Body of pancreas (tissue), 4 donors: ENCODE results near the gene GARS1.
A peak's percentile ranks its signal among the peaks of the same experiment; 100 is the strongest.

Source experiments
- POLR2A ChIP-seq, 3 donors: fragments of 450-650 bp; IDR thresholded peaks; one replicate each; pipeline ENCODE4 v1.6.1; 2016; ENCODE audit warnings: antibody characterized with exemption in 3 of 3, mild to moderate bottlenecking in 2 of 3
- TF ChIP-seq, protein P1 (sequence below), 7 experiments: fragments of 450-650 bp in 4 of 7; fragments of 200-600 bp in 3 of 7; sonication (generic) in 3 of 7; IDR thresholded peaks; one replicate each; pipeline ENCODE4 v1.5.1; 2016 to 2019; ENCODE audit warnings: antibody characterized with exemption in 7 of 7

DNA sequence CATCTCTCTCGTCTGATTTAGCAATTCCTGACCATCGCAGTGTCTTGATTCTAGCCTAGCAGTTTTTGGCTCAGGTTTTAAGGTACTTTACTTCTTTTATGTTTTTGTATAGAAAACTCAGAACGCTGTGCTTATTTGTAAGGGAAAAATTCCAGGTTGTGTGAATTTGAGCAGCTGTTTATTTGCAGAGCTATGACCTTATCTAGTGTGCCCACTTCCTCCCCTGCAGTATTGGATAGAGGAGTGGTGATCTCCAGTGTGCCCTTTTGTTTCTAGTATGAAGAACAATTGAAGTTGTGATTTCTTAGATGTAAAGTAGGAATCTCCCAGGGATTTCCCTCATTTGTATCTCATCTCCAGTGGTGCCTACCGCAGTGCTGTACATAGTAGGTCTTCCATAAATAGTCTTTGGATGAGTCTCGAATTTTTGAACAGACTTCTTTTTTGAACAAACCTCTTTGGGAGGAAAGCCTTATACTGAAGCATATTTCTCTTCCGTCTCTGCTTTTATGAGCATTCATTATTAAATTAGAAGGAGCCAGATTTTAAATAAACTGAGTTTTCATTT is 40.0 kb downstream of the GARS1 start:
- TF ChIP-seq, protein P1, sequence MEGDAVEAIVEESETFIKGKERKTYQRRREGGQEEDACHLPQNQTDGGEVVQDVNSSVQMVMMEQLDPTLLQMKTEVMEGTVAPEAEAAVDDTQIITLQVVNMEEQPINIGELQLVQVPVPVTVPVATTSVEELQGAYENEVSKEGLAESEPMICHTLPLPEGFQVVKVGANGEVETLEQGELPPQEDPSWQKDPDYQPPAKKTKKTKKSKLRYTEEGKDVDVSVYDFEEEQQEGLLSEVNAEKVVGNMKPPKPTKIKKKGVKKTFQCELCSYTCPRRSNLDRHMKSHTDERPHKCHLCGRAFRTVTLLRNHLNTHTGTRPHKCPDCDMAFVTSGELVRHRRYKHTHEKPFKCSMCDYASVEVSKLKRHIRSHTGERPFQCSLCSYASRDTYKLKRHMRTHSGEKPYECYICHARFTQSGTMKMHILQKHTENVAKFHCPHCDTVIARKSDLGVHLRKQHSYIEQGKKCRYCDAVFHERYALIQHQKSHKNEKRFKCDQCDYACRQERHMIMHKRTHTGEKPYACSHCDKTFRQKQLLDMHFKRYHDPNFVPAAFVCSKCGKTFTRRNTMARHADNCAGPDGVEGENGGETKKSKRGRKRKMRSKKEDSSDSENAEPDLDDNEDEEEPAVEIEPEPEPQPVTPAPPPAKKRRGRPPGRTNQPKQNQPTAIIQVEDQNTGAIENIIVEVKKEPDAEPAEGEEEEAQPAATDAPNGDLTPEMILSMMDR (IDR thresholded peaks at IDR 0.05), result no peak
- peak in 2 of 3 donors; percentile 20 to 23 for TF ChIP-seq POLR2A (IDR thresholded peaks at IDR 0.05)
